K562 (cell line): ENCODE measurements around the gene COX6A1. TPM values are rescaled to one million over a fixed set of nuclear protein-coding genes. Genes with fewer than 3 reads are reported as not detected.

Experiments used
- ATAC-seq: fragments of 200-7000 bp; cut with Tn5 transposase; 3 replicates; pipeline ENCODE4 v1.9.1; 2020; ENCODE audit warnings: moderate library complexity
- BruUV-seq: library from RNA; stranded (reverse); fragments of 400-500 nt; replicated peaks from 2 replicates; lab custom pipeline; 2021; lab: Mats Ljungman, UMichigan
- CTCF ChIA-PET: fragments of 300-600 bp; formaldehyde crosslinking; extraction: SDS; loops from one replicate; lab custom pipeline; 2021; ENCODE audit warnings: low intra/inter-chr PET ratio; lab: Yijun Ruan, JAX
- POLR2A ChIA-PET: fragments of 300-600, 350-650 bp; sonication (Branson Sonifier 250); formaldehyde crosslinking; extraction: SDS; loops from one replicate; lab custom pipeline; 2021; ENCODE audit warnings: antibody characterized with exemption, inconsistent platforms; lab: Yijun Ruan, JAX
- DNase-seq, 4 experiments: peaks; one replicate each; pipeline versions ENCODE4 v3.0.0 to v3.0.0-alpha.2; 2011 to 2018; ENCODE audit warnings: low spot score in 3 of 4, mixed read lengths in 3 of 4; ENCODE audit errors: extremely low read depth in 1 of 4
- FAIRE-seq: peaks from 2 replicates; lab custom pipeline; 2011; peaks lifted over from hg19 to GRCh38; lab: Jason Lieb, UNC
- H2AFZ ChIP-seq: 2 replicates; pipeline ENCODE4 v1.6.0; 2011; ENCODE audit warnings: low read depth, low read length, control low read depth, inconsistent platforms
- H3K27ac ChIP-seq: fragments of 200-600 bp; 3 replicates; pipeline ENCODE4 v1.8.0; 2011; ENCODE audit warnings: low read depth, mild to moderate bottlenecking, control low read depth, inconsistent platforms, low read length, moderate library complexity, mixed read lengths; ENCODE audit errors: extremely low read depth
- H3K27me3 ChIP-seq, 2 experiments: fragments of 300-600 bp in 1 of 2; 2 replicates in 1 of 2; 3 replicates in 1 of 2; pipeline versions ENCODE4 v1.6.0 to v1.8.0; 2011; ENCODE audit warnings: inconsistent platforms in 2 of 2, low read length in 2 of 2, mild to moderate bottlenecking in 1 of 2, mixed read lengths in 1 of 2, moderate library complexity in 1 of 2; ENCODE audit not compliant: control insufficient read depth in 2 of 2, insufficient read depth in 2 of 2
- H3K36me3 ChIP-seq: fragments of 300-600 bp; 3 replicates; pipeline ENCODE4 v1.8.0; 2011; ENCODE audit warnings: mild to moderate bottlenecking, low read length, inconsistent platforms; ENCODE audit not compliant: control insufficient read depth, insufficient read depth
- H3K4me1 ChIP-seq, 2 experiments: fragments of 200-600 bp in 1 of 2; replicated peaks in 1 of 2; 2 replicates in 1 of 2; 3 replicates in 1 of 2; pipeline versions ENCODE4 v1.5.1 to v1.8.0; 2011; ENCODE audit warnings: inconsistent platforms in 2 of 2, low read length in 2 of 2, mild to moderate bottlenecking in 1 of 2, mixed read lengths in 1 of 2, moderate library complexity in 1 of 2; ENCODE audit not compliant: control insufficient read depth in 2 of 2, insufficient read depth in 2 of 2
- H3K4me2 ChIP-seq: 2 replicates; pipeline ENCODE4 v1.6.1; 2011; ENCODE audit warnings: low read length, control low read depth, inconsistent platforms, mixed read lengths; ENCODE audit not compliant: insufficient read depth
- H3K4me3 ChIP-seq: fragments of 200-600 bp; sonication (generic), shearing (Covaris generic); 2 replicates; pipeline ENCODE4 v1.5.1; 2016; ENCODE audit warnings: control low read depth, inconsistent platforms
- H3K79me2 ChIP-seq: fragments of 200-600 bp; 3 replicates; pipeline ENCODE4 v1.8.0; 2011; ENCODE audit warnings: low read length, inconsistent platforms; ENCODE audit not compliant: control insufficient read depth, insufficient read depth
- H3K9ac ChIP-seq, 2 experiments: 2 replicates each; pipeline versions ENCODE4 v1.6.0 to v1.6.1; 2011; ENCODE audit warnings: low read depth in 2 of 2, low read length in 2 of 2, control low read depth in 1 of 2, inconsistent platforms in 1 of 2, mild to moderate bottlenecking in 1 of 2, mixed read lengths in 1 of 2; ENCODE audit not compliant: insufficient read depth in 1 of 2
- H3K9me1 ChIP-seq: one replicate; pipeline ENCODE4 v1.6.0; 2011; ENCODE audit warnings: inconsistent platforms, mild to moderate bottlenecking, low read length, moderate library complexity; ENCODE audit not compliant: control insufficient read depth, insufficient read depth
- H3K9me3 ChIP-seq: replicated peaks from 2 replicates; pipeline ENCODE4 v1.5.1; 2011; ENCODE audit warnings: low read depth, low read length, inconsistent platforms; ENCODE audit not compliant: control insufficient read depth, insufficient read depth
- H4K20me1 ChIP-seq: replicated peaks from 2 replicates; pipeline ENCODE4 v1.6.1; 2011; ENCODE audit warnings: low read length, inconsistent platforms, mixed read lengths; ENCODE audit not compliant: control insufficient read depth, insufficient read depth
- ARID1B ChIP-seq: fragments of 450-650 bp; IDR thresholded peaks from 2 replicates; pipeline ENCODE4 v1.6.1; 2016; ENCODE audit warnings: antibody characterized with exemption, mild to moderate bottlenecking, inconsistent platforms
- CREM ChIP-seq: IDR thresholded peaks from 2 replicates; pipeline ENCODE4 v1.6.1; 2014; ENCODE audit warnings: antibody characterized with exemption, low read depth
- HNRNPL ChIP-seq: fragments of 200-400 bp; formaldehyde crosslinking; IDR thresholded peaks from 2 replicates; pipeline ENCODE4 v1.6.1; 2017; ENCODE audit warnings: low read depth, mild to moderate bottlenecking, low read length
- JUND ChIP-seq, 2 experiments: IDR thresholded peaks; 2 replicates in 1 of 2; 3 replicates in 1 of 2; pipeline ENCODE4 v1.6.1; 2011; ENCODE audit warnings: borderline replicate concordance in 2 of 2, low read depth in 2 of 2, low read length in 2 of 2, improper control_type of control experiment in 1 of 2, missing biosample characterization in 1 of 2, missing genetic modification characterization in 1 of 2, missing genetic modification reagents in 1 of 2
- MTA1 ChIP-seq: fragments of 450-650 bp; IDR thresholded peaks from 2 replicates; pipeline ENCODE4 v1.6.1; 2017; ENCODE audit warnings: borderline replicate concordance
- PRMT5 ChIP-seq: sonication (generic); formaldehyde crosslinking; IDR thresholded peaks from 2 replicates; pipeline ENCODE4 v1.5.0; 2020; ENCODE audit warnings: missing genetic modification reagents
- RB1 ChIP-seq: fragments of 450-650 bp; IDR thresholded peaks from 2 replicates; pipeline ENCODE4 v1.6.1; 2017; ENCODE audit warnings: low read depth, mild to moderate bottlenecking
- RCOR1 ChIP-seq, 2 experiments: IDR thresholded peaks; 2 replicates each; pipeline ENCODE4 v1.6.1; 2012; ENCODE audit warnings: low read depth in 2 of 2, low read length in 2 of 2, borderline replicate concordance in 1 of 2, improper control_type of control experiment in 1 of 2
- SMARCA4 ChIP-seq: fragments of 450-650 bp; IDR thresholded peaks from 2 replicates; pipeline ENCODE4 v1.6.1; 2016
- SMARCC2 ChIP-seq: fragments of 450-650 bp; IDR thresholded peaks from 2 replicates; pipeline ENCODE4 v1.6.1; 2017; ENCODE audit warnings: antibody characterized with exemption, moderate library complexity, mild to moderate bottlenecking, low read depth
- TAF9B ChIP-seq: fragments of 450-650 bp; IDR thresholded peaks from 2 replicates; pipeline ENCODE4 v1.6.1; 2018; ENCODE audit warnings: mild to moderate bottlenecking; ENCODE audit not compliant: partially characterized antibody
- TAL1 ChIP-seq: fragments of 450-650 bp; IDR thresholded peaks from 2 replicates; pipeline ENCODE4 v1.6.1; 2016; ENCODE audit warnings: mild to moderate bottlenecking
- TBL1XR1 ChIP-seq, 2 experiments: IDR thresholded peaks; 2 replicates each; pipeline ENCODE4 v1.6.1; 2012; ENCODE audit warnings: improper control_type of control experiment in 2 of 2, low read length in 2 of 2, mild to moderate bottlenecking in 1 of 2
- TCF3 ChIP-seq: sonication (generic); formaldehyde crosslinking; IDR thresholded peaks from 2 replicates; pipeline ENCODE4 v1.4.0; 2020; ENCODE audit warnings: mild to moderate bottlenecking, missing genetic modification reagents
- TRIM24 ChIP-seq, 2 experiments: fragments of 450-650 bp; IDR thresholded peaks; 2 replicates each; pipeline ENCODE4 v1.6.1; 2016
- USF2 ChIP-seq: sonication (generic); formaldehyde crosslinking; IDR thresholded peaks from 2 replicates; pipeline ENCODE4 v1.5.0; 2020; ENCODE audit warnings: missing genetic modification reagents
- XRCC3 ChIP-seq: fragments of 450-650 bp; IDR thresholded peaks from 2 replicates; pipeline ENCODE4 v1.6.1; 2017; ENCODE audit warnings: mild to moderate bottlenecking, moderate library complexity
- YBX1 ChIP-seq: fragments of 450-650 bp; IDR thresholded peaks from 2 replicates; pipeline ENCODE4 v1.7.1; 2016; ENCODE audit warnings: mild to moderate bottlenecking
- ZNF197 ChIP-seq: fragments of 200-800 bp; sonication (Bioruptor generic); IDR thresholded peaks from 2 replicates; pipeline ENCODE4 v1.6.1; 2016; ENCODE audit warnings: low read depth, missing genetic modification characterization, missing compliant biosample characterization
- ZNF253 ChIP-seq: fragments of 250-450 bp; sonication (Bioruptor Pico); conservative IDR thresholded peaks from 2 replicates; pipeline ENCODE4 v1.6.1; 2021; ENCODE audit warnings: mild to moderate bottlenecking
- ZNF778 ChIP-seq: fragments of 450-650 bp; formaldehyde crosslinking; IDR thresholded peaks from 2 replicates; pipeline ENCODE4 v1.4.0; 2020; ENCODE audit warnings: mild to moderate bottlenecking, moderate library complexity
- WGBS: fragments of 100-300 bp; shearing (Covaris generic); methylation state at CpG from one replicate; pipeline ENCODE4 v1.1.6; 2016; ENCODE audit warnings: low coverage, mixed read lengths; ENCODE audit not compliant: insufficient coverage; ENCODE audit errors: missing lambda C conversion rate; 5-methylcytosine and 5-hydroxymethylcytosine counted together
- in situ Hi-C: fragments of 300-500 bp; cut with MboI; formaldehyde crosslinking; loops from 4 replicates; pipeline ENCODE4 v1.15.0; 2018; ENCODE audit warnings: inconsistent platforms, mixed read lengths
- intact Hi-C: fragments of 100-400 bp; cut with micrococcal nuclease; formaldehyde crosslinking; loops from 2 replicates; pipeline ENCODE4 v1.14.2; 2022
- polyA plus RNA-seq, 8 experiments: library from polyadenylated mRNA; depleted of rRNA in 4 of 8; stranded (reverse) in 5 of 8; unstranded in 3 of 8; fragments of >200 nt; fragmentation: Nextera tagmentation in 2 of 8; fragmentation: Illumina TruSeq in 1 of 8; extraction: Ambion mirVana in 2 of 8; extraction: Trizol in 1 of 8; gene quantifications; 2 replicates each; pipeline versions ENCODE4 v1.2.1 to v1.2.3, GENCODE V29; 2011 to 2014; ENCODE audit warnings: inconsistent platforms in 1 of 8, missing spikeins in 1 of 8
- total RNA-seq, 7 experiments: library from RNA; depleted of rRNA in 6 of 7; stranded (reverse); fragments of >200 nt in 6 of 7; fragmentation: Illumina TruSeq in 2 of 7; extraction: Trizol in 2 of 7; gene quantifications; 2 replicates each; pipeline versions ENCODE4 v1.2.1 to v1.2.3, GENCODE V29; 2011 to 2021; ENCODE audit warnings: low replicate concordance in 1 of 7
- TF ChIP-seq, protein P1 (sequence below): fragments of 250-450 bp; sonication (Bioruptor Pico); IDR thresholded peaks from 2 replicates; pipeline ENCODE4 v1.8.0; 2022; ENCODE audit warnings: inconsistent platforms

Gene COX6A1
- total and polyA plus RNA-seq, 9 of the 15 experiments (the other 6 are each of a cell fraction or from before 2014, with no cell fraction given) = 414 to 4,142 (median 931) TPM

GRCh38 chr12:120481022-120481767, 43.3 kb downstream of the COX6A1 start:
- ATAC-seq (0 out of 3 replicates have a peak, but pooled peaks have one; percentile 25), DNase-seq (peak in 1 of 4 experiments; percentile 36), FAIRE-seq (no peak)
- ChIA-PET POLR2A (interaction anchor here (0.7 to 1.8 kb wide), 5 partner anchors 8 to 189 kb away, joined by 3 to 6 read pairs (median 4); partner anchors contain the start of genes RNU4-2 and SRSF9), CTCF (no interaction called here)
- Histone ChIP-seq H3K9ac (peak overlapping the region in 1 of 2 experiments; percentile 65; a peak in 2 of 4 replicates), H3K36me3 (peaks cover 13% of the 10 kb centered on the region; the same call in 2 of the 3 replicates), H3K9me3 (no peaks in the 10 kb centered on the region), H3K4me1 (peaks cover 23 to 28% of the 10 kb centered on the region in 2 experiments), H3K9me1 (peaks cover 5% of the 10 kb centered on the region), H3K27ac (peak overlapping the region; percentile 50), H3K4me2 (peak overlapping the region; percentile 9; the same call in 1 of the 2 replicates), H4K20me1 (no peaks in the 10 kb centered on the region), H2AFZ (no peak overlapping the region), H3K27me3 (no peaks in the 10 kb centered on the region; a peak in 1 of 5 replicates), H3K4me3 (no peak overlapping the region), H3K79me2 (peaks cover 14% of the 10 kb centered on the region; the same call in 2 of the 3 replicates)
- intact Hi-C loops = no loop called here
- BruUV-seq = no TSS peak
- in situ Hi-C loops = no loop called here
- 48% methylated on average over 9 of the region's 9 CpGs for WGBS
- TF ChIP-seq HNRNPL = no peak
- 0 out of 2 replicates have a peak, but pooled peaks have one; percentile 49 for TF ChIP-seq CREM
- TF ChIP-seq PRMT5 (CRISPR knock-in tag) = no peak
- no peak for TF ChIP-seq XRCC3
- TF ChIP-seq ARID1B = peak; percentile 89
- TF ChIP-seq, protein P1, sequence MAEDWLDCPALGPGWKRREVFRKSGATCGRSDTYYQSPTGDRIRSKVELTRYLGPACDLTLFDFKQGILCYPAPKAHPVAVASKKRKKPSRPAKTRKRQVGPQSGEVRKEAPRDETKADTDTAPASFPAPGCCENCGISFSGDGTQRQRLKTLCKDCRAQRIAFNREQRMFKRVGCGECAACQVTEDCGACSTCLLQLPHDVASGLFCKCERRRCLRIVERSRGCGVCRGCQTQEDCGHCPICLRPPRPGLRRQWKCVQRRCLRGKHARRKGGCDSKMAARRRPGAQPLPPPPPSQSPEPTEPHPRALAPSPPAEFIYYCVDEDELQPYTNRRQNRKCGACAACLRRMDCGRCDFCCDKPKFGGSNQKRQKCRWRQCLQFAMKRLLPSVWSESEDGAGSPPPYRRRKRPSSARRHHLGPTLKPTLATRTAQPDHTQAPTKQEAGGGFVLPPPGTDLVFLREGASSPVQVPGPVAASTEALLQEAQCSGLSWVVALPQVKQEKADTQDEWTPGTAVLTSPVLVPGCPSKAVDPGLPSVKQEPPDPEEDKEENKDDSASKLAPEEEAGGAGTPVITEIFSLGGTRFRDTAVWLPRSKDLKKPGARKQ = no peak
- TF ChIP-seq JUND (IDR thresholded peaks at IDR 0.05; ENCODE audit: borderline replicate concordance, low read depth, low read length) = peak; percentile 26; the same call in 1 of the 2 replicates
- no peak for TF ChIP-seq JUND (tag; IDR thresholded peaks at IDR 0.05; ENCODE audit: borderline replicate concordance, low read depth, low read length)
- peak in 1 of 2 experiments; percentile 51; a peak in 1 of 4 replicates for TF ChIP-seq RCOR1 (IDR thresholded peaks at IDR 0.05; ENCODE audit: borderline replicate concordance in 1 of 2, low read depth in 2 of 2, low read length in 2 of 2)
- TF ChIP-seq TCF3 (CRISPR knock-in tag) = peak; percentile 77
- no peak for TF ChIP-seq ZNF253 (CRISPR knock-in tag)
- no peak for TF ChIP-seq YBX1
- no peak for TF ChIP-seq TAF9B
- peak; percentile 83 for TF ChIP-seq SMARCA4
- no peak for TF ChIP-seq USF2 (CRISPR knock-in tag)
- peak; percentile 72 for TF ChIP-seq SMARCC2
- 0 out of 4 replicates have a peak, but pooled peaks of 1 of the 2 experiments have one; percentile 34 for TF ChIP-seq TRIM24 (IDR thresholded peaks at IDR 0.05)
- TF ChIP-seq RB1 = no peak
- peak in 1 of 2 experiments; percentile 46; a peak in 1 of 4 replicates for TF ChIP-seq TBL1XR1 (IDR thresholded peaks at IDR 0.05; ENCODE audit: low read length in 2 of 2)
- no peak for TF ChIP-seq ZNF778 (CRISPR knock-in tag)
- TF ChIP-seq TAL1 = peak; percentile 76
- 0 out of 2 replicates have a peak, but pooled peaks have one; percentile 11 for TF ChIP-seq MTA1
- peak; percentile 62; the same call in 1 of the 2 replicates for TF ChIP-seq ZNF197 (CRISPR knock-in tag)
